ENCODE results near the gene OLFML2B. TPM values are rescaled to one million over a fixed set of nuclear protein-coding genes. Genes with fewer than 3 reads are reported as not detected.
A peak's percentile ranks its signal among the peaks of the same experiment; 100 is the strongest.

The OLFML2B gene
- total RNA-seq, 3 donors from 2014 or later: 1.4 to 29.6 (median 5.0) TPM

GRCh38 chr1:161993576-161993975, 30.1 kb downstream of the OLFML2B start:
- no peak for DNase-seq
- Histone ChIP-seq H3K36me3 (ENCODE audit: low read depth) (no peaks in the 10 kb centered on the region), H3K4me1 (ENCODE audit: low read depth) (no peaks in the 10 kb centered on the region), H3K4me3 (no peak overlapping the region), H3K9me3 (no peaks in the 10 kb centered on the region)
- no peak for TF ChIP-seq CTCF (IDR thresholded peaks at IDR 0.05)
- no peak for ATAC-seq
- intact Hi-C loops (cut with DNase I, micrococcal nuclease): no loop called here

- intact Hi-C loops (cut with DNase I, micrococcal nuclease): no loop called here
Measured at GRCh38 chr1:161989786-161990185, 33.9 kb downstream of the OLFML2B start.

GRCh38 chr1:161989108-161989507, 34.6 kb downstream of the OLFML2B start:
- no peaks in the 10 kb centered on the region for H3K36me3 ChIP-seq (ENCODE audit: low read depth)
- no peaks in the 10 kb centered on the region for H3K9me3 ChIP-seq
- no peaks in the 10 kb centered on the region for H3K4me1 ChIP-seq (ENCODE audit: low read depth)
- no peak for TF ChIP-seq CTCF (IDR thresholded peaks at IDR 0.05)
- DNase-seq (no peak), ATAC-seq (no peak)
- intact Hi-C loops (cut with DNase I, micrococcal nuclease): no loop called here
- H3K4me3 ChIP-seq: no peak overlapping the region

More at GRCh38 chr1:161989786-161990185, 33.9 kb downstream of the OLFML2B start:
- TF ChIP-seq CTCF (IDR thresholded peaks at IDR 0.05): no peak
- Histone ChIP-seq H3K4me1 (ENCODE audit: low read depth) (no peaks in the 10 kb centered on the region), H3K36me3 (ENCODE audit: low read depth) (no peaks in the 10 kb centered on the region), H3K4me3 (no peak overlapping the region), H3K9me3 (no peaks in the 10 kb centered on the region)
- ATAC-seq: peak; percentile 11
- DNase-seq: no peak

GRCh38 chr1:161988413-161988812, 35.3 kb downstream of the OLFML2B start:
- no peaks in the 10 kb centered on the region for H3K36me3 ChIP-seq (ENCODE audit: low read depth)
- TF ChIP-seq CTCF (IDR thresholded peaks at IDR 0.05): no peak
- intact Hi-C loops (cut with DNase I, micrococcal nuclease): no loop called here
- ATAC-seq (no peak), DNase-seq (no peak)
- H3K9me3 ChIP-seq: no peaks in the 10 kb centered on the region
- H3K4me1 ChIP-seq (ENCODE audit: low read depth): no peaks in the 10 kb centered on the region
- H3K4me3 ChIP-seq: no peak overlapping the region

- Histone ChIP-seq H3K9me3 (no peaks in the 10 kb centered on the region), H3K4me1 (ENCODE audit: low read depth) (no peaks in the 10 kb centered on the region), H3K4me3 (no peak overlapping the region), H3K36me3 (ENCODE audit: low read depth) (no peaks in the 10 kb centered on the region)
- TF ChIP-seq CTCF (IDR thresholded peaks at IDR 0.05): no peak
- intact Hi-C loops (cut with DNase I, micrococcal nuclease): no loop called here
- ATAC-seq (no peak), DNase-seq (no peak)
Measured at GRCh38 chr1:161987872-161988271, 35.8 kb downstream of the OLFML2B start.

- ATAC-seq (no peak), DNase-seq (no peak)
- intact Hi-C loops (cut with DNase I, micrococcal nuclease): no loop called here
- no peak for TF ChIP-seq CTCF (IDR thresholded peaks at IDR 0.05)
- Histone ChIP-seq H3K9me3 (no peaks in the 10 kb centered on the region), H3K4me1 (ENCODE audit: low read depth) (no peaks in the 10 kb centered on the region), H3K36me3 (ENCODE audit: low read depth) (no peaks in the 10 kb centered on the region), H3K4me3 (no peak overlapping the region)
Measured at GRCh38 chr1:161987303-161987702, 36.4 kb downstream of the OLFML2B start.

Data from mucosa of descending colon (tissue), 3 donors.